WI38 (cell line): ENCODE results near the gene SMLR1.

Source experiments
- H3K4me3 ChIP-seq: 2 replicates; pipeline ENCODE4 v1.5.1; 2011; ENCODE audit warnings: low read depth, mild to moderate bottlenecking, control low read depth, low read length
- TF ChIP-seq, protein P1 (sequence below): IDR thresholded peaks from 2 replicates; pipeline ENCODE4 v1.5.1; 2012; ENCODE audit warnings: low read depth, mild to moderate bottlenecking, control low read depth, low read length

SMLR1 gene

GRCh38 chr6:130825772-130826441 lies 1.3 kb upstream of the SMLR1 start:
- no peak overlapping the region for H3K4me3 ChIP-seq
- TF ChIP-seq, protein P1, sequence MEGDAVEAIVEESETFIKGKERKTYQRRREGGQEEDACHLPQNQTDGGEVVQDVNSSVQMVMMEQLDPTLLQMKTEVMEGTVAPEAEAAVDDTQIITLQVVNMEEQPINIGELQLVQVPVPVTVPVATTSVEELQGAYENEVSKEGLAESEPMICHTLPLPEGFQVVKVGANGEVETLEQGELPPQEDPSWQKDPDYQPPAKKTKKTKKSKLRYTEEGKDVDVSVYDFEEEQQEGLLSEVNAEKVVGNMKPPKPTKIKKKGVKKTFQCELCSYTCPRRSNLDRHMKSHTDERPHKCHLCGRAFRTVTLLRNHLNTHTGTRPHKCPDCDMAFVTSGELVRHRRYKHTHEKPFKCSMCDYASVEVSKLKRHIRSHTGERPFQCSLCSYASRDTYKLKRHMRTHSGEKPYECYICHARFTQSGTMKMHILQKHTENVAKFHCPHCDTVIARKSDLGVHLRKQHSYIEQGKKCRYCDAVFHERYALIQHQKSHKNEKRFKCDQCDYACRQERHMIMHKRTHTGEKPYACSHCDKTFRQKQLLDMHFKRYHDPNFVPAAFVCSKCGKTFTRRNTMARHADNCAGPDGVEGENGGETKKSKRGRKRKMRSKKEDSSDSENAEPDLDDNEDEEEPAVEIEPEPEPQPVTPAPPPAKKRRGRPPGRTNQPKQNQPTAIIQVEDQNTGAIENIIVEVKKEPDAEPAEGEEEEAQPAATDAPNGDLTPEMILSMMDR = no peak

- H3K4me3 ChIP-seq = no peak overlapping the region
- TF ChIP-seq, protein P1 = no peak
These were observed 562 bp upstream of the SMLR1 start for GRCh38 chr6:130826442-130827246.

GRCh38 chr6:130829333-130829910 lies 2.2 kb downstream of the SMLR1 start:
- no peak overlapping the region for H3K4me3 ChIP-seq

DNA sequence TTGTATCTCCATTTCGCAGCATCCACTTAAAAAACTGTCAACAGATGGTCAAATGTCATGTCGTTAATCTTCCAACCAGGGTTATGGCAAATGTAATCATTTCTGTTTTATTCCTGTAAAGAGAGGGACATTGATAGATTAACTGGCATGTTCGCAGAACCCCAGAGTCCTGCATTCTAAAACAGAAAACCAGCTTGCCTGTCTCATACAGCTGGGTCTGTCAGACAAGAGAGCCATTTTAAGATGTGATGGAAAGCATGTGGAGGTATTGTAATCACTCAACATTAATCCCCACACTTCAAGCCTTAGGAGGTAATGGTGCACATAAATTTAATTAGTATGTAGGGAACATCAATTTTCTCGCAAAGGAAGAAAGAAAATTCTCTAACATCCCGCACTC lies 4.4 kb downstream of the SMLR1 start:
- TF ChIP-seq, protein P1 = no peak
- no peak overlapping the region for H3K4me3 ChIP-seq

More at GRCh38 chr6:130829333-130829910, 2.2 kb downstream of the SMLR1 start:
- TF ChIP-seq, protein P1 = no peak

DNA sequence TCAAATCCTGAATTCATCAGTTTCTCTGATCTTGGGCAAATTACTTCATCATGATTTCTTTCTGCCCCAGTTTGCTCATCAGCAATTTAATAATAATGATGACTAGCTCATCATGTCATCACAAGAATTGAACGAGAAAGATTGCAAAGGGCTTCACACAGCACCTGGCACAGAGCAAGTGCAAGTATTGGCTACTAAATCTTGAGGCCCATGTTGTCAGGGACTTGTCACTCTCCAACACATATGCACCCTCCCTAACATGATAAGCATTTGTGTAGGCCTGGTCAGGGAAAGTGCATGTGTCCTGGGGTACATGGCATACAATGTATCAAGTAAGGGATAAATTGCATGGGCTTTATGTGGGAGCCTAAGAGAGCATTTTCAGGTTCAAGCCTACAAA lies 6.4 kb downstream of the SMLR1 start:
- no peak overlapping the region for H3K4me3 ChIP-seq
- TF ChIP-seq, protein P1 = no peak

DNA sequence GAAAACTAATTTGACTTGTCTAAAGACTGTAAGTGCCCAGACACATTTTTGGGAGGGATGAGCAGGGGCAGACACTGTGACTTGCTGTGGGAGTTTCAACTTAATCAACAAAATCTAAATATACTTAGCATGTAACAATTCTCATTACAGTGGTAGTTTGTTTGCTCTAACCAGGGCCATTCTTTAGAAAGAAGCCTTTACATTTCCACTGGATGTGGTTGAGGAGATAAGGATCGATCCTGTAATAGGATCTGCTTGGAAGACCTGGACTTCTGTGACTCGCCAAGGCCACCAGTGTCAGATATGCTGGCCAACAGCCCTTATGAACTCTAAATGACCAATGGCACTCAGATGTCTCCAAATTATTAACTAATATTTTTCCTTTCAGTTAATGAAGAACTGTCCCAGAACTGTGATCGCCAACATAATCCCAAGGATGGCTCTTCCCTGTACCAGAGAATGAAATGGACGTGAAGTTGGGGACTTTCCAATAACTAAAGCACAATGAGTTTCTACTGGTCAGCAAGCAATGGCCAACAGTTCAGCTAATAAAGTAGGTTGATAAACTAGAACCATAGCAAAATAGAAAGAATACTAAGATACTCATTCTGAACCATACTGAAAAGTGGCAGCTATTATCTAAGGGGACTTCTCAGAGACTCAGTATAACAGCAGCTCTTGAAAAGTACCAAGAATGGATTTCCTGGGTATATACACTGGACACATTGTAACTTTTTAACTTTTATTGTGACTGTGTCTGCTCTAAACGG lies 7.5 kb downstream of the SMLR1 start:
- TF ChIP-seq, protein P1 = no peak

More for the DNA sequence above, 7.5 kb downstream of the SMLR1 start:
- no peak overlapping the region for H3K4me3 ChIP-seq
